Hindlimb muscle (tissue), 1 donor: ENCODE data around the gene TSHZ2. TPM values are rescaled to one million over a fixed set of nuclear protein-coding genes. Genes with fewer than 3 reads are reported as not detected.
"Not testable (repeated sequence)": the region's sequence is repeated elsewhere in the genome, so short reads cannot be mapped to it uniquely, and the experiment has no call there.

ENCODE experiments used
- DNase-seq: peaks from one replicate; pipeline ENCODE4 v3.0.0-alpha.2; 2013
- polyA plus RNA-seq: library from polyadenylated mRNA; unstranded; fragments of 120-200 nt; gene quantifications from one replicate; pipeline ENCODE4 v1.2.1, GENCODE V29; 2013; ENCODE audit not compliant: insufficient read length

Gene TSHZ2
- polyA plus RNA-seq, 1 donor: 8.3 TPM

- no peak for DNase-seq
Measured at GRCh38 chr20:53364646-53365045, 392.5 kb downstream of the TSHZ2 start.

- DNase-seq: no peak
Measured at GRCh38 chr20:53365076-53365475, 392.9 kb downstream of the TSHZ2 start.

- DNase-seq: no peak
Measured at GRCh38 chr20:53365539-53366075, 393.4 kb downstream of the TSHZ2 start.

DNA sequence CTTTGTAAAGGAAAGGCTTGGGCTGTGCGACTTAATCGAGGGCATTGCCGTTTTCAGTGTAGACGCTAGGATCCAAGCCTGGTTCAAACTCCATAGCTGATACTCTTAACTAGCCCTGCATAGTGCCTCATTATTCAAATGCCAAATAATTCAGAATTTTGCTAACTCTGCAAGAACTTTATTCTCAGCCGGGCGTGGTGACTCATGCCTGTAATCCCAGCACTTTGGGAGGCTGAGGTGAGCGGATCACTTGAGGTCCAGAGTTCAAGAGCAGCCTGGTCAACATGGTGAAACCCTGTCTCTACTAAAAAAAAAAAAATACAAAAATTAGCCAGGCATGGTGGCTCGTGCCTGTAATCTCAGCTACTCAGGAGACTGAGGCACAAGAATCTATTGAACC, 394.8 kb downstream of the TSHZ2 start:
- not testable (repeated sequence) for DNase-seq

- no peak for DNase-seq
Measured at GRCh38 chr20:53369871-53370270, 397.7 kb downstream of the TSHZ2 start.

DNA sequence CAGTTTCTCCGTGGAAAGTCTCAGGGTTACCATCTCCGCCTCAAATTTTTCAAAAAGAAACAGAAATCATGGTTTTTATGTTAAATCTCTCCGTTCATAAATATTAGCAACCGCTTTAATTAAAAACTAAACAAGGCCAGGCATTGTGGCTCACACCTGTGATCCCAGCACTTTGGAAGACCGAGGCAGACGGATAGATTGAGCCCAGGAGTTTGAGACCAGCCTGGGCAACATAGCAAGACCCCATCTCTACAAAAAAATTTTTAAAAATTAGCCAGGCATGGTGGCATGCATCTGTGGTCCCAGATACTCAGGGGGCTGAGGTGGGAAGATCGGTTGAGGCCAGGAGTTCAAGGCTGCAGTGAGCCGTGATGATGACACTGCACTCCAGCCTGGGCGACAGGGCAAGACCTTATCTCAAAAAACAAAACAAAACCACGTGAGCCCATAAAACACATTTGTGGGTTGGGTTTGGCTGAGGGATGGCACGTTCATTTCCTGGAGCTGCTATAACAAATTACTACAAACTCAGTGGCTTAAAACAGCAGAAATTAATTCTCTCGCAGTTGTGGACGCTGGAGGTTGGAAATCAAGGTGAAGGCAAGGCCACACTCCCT, 398.3 kb downstream of the TSHZ2 start:
- no peak for DNase-seq

DNA sequence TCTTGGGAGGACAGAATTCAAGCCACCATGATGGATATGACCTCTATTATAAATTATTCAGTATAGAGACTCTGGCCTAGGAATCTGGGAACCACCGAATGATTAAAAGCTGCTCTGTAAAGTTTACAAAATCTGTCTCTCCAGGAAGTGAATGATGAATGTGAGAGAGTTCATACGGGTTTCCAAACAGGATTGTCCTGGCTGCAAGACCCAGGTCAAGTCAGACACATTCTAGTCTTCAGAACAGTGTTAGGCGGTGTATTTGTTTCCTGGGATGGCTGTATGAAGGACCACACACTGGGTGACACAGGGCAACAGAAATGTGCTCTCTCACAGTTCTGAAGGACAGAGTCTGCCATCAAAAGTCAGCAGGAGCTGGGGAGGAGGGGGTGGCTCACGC, 399.1 kb downstream of the TSHZ2 start:
- DNase-seq: no peak

- no peak for DNase-seq
Measured at GRCh38 chr20:53376021-53376420, 403.9 kb downstream of the TSHZ2 start.

GRCh38 chr20:53379014-53379832, 407.1 kb downstream of the TSHZ2 start:
- DNase-seq: no peak

- no peak for DNase-seq
Measured at GRCh38 chr20:53379833-53380120, 407.6 kb downstream of the TSHZ2 start.

GRCh38 chr20:53381568-53382262, 409.6 kb downstream of the TSHZ2 start:
- DNase-seq: no peak

- DNase-seq: no peak
Measured at GRCh38 chr20:53382263-53382844, 410.2 kb downstream of the TSHZ2 start.

GRCh38 chr20:53383916-53384315, 411.8 kb downstream of the TSHZ2 start:
- DNase-seq: no peak

DNA sequence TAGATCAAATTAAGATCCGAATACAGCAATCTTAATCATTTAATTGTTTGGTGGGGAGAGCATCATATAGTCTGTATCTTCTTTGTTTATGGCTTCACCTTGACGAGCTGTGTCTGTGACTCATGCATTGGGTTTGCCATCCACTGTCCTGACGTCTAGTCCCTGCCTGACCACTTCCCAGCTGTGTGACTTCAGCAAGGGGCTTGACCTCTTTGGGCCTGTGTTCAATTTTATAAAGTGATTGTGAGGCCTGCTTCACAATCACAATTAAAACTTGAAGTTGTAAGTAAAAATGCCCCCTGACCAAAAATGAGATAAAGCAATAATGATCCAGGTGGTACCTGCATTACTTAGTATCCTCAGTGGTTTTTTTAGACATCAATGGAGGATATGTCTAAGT, 412.2 kb downstream of the TSHZ2 start:
- no peak for DNase-seq

- DNase-seq: no peak
Measured at GRCh38 chr20:53385941-53386767, 414.0 kb downstream of the TSHZ2 start.

DNA sequence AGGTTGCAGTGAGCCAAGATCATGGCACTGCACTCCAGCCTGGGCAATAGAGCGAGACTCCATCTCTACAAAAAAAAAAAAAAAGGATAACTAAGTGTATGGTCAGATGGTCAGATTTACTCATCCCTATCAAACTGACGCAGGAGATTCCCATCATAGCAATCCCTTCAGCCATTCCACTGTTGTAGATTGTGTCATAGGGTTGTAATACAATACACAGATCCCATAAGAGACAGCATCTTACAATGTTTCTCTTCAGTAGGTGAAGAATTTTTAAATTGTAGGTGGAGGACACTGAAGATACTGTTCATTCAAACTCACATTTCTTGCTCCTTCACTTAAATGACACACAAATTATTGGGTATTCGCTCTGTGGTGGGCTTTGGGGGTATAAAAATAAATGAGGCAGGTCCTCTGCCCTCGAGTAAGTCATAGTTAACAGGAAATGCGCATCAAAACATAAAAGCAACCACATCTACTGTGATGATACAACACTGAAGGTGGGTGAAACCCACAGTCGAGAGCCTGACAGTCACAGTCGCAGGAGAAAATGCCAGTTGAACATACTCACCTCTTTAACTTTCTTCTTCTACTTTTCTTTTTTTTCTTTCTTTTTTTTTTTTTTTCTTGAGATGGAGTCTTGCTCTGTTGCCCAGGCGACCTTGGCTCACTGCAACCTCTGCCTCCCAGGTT, 416.0 kb downstream of the TSHZ2 start:
- DNase-seq: no peak

DNA sequence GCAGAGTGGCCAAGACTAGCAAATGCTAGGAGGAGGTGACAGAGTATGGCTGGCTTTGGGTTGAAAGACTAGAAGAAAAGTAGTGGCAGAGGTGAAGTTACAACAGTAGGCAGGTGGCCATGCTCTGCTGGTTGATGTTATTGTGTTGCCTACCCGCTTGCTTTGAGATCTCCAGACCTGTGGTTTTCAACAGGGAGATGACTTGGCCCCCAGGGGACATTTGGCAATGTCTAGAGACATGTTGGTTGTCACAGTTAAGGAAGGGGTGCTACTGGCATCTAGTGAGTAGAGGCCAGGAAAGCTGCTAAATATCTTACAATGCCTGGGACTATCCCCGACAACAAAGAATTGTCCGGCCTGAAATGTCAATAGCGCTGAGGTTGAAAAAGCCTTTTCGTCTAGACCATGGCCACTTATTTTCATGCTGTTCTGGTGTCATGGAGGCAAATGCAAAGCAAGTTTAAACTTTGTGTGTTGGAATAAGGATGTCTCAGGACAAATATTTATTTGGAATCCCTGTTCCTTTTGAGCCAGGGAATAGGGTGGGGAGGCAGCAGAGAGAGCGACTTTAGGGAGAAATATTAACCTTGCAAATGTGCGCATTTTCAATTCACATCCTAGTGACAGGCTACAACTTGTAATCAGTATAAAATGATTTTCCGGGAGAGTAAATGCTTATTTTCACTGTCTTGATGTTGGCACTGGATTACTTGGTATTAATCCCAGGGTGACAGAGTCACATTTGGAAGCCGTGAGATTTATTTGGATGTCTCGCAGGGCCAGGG, 417.6 kb downstream of the TSHZ2 start:
- DNase-seq: no peak

GRCh38 chr20:53390770-53391169, 418.6 kb downstream of the TSHZ2 start:
- no peak for DNase-seq

- no peak for DNase-seq
Measured at GRCh38 chr20:53394433-53394832, 422.3 kb downstream of the TSHZ2 start.

GRCh38 chr20:53395188-53395923, 423.2 kb downstream of the TSHZ2 start:
- DNase-seq: no peak
